GM12891 (cell line): ENCODE measurements around the gene TAF8.

Source experiments
- PAX5 ChIP-seq: IDR thresholded peaks from 2 replicates; pipeline ENCODE4 v1.6.1; 2011; ENCODE audit warnings: low read length, moderate library complexity, mild to moderate bottlenecking; ENCODE audit not compliant: insufficient read depth, severe bottlenecking
- POLR2A ChIP-seq: IDR thresholded peaks from 2 replicates; pipeline ENCODE4 v1.6.1; 2011; ENCODE audit warnings: low read depth, low read length, control low read depth
- POLR2AphosphoS5 ChIP-seq: IDR thresholded peaks from 2 replicates; pipeline ENCODE4 v1.6.1; 2011; ENCODE audit warnings: low read depth, low read length, control low read depth
- POU2F2 ChIP-seq: IDR thresholded peaks from 2 replicates; pipeline ENCODE4 v1.6.1; 2011; ENCODE audit warnings: low read depth, mild to moderate bottlenecking, control low read depth, low read length, moderate library complexity
- SPI1 ChIP-seq: IDR thresholded peaks from 2 replicates; pipeline ENCODE4 v1.6.1; 2011; ENCODE audit warnings: low read depth, low read length, control low read depth
- TAF1 ChIP-seq: IDR thresholded peaks from 2 replicates; pipeline ENCODE4 v1.6.1; 2011; ENCODE audit warnings: low read depth, low read length, control low read depth

DNA sequence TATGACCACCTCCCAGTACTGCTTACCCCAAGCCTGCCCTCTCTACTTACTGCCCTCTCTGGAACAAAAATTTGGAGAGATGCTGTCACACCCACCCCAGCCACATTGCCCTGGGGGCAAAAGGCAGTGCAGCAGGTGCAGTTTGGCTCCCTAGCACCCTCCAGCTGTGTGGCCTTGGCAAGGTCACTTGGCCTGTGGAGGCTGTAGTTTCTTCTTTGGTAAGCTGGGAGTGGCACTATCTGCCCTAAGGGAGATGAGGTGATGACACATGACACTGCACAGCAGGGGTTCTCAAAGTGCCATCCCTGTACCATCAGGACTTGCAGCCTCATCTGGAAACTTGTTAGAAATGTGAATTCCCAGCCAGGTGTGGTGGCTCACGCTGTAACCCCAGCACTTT is 44.8 kb downstream of the TAF8 start:
- no peak for TF ChIP-seq POLR2AphosphoS5
- TF ChIP-seq POLR2A: no peak
- no peak for TF ChIP-seq TAF1
- TF ChIP-seq PAX5: no peak
- no peak for TF ChIP-seq POU2F2
- TF ChIP-seq SPI1: no peak
